Activated naive CD4-positive, alpha-beta T cell treated with anti-CD3 and anti-CD28 coated beads for 36 hours (primary cell): ENCODE measurements around the gene PDZD7. TPM values are rescaled to one million over a fixed set of nuclear protein-coding genes. Genes with fewer than 3 reads are reported as not detected.
A peak's percentile ranks its signal among the peaks of the same experiment; 100 is the strongest.

Experiments used
- CTCF ChIA-PET: fragments of 350-600 bp; sonication (Branson Sonifier 250); formaldehyde crosslinking; loops from one replicate; lab custom pipeline; 2021; ENCODE audit warnings: antibody characterized with exemption; lab: Charles Lee
- DNase-seq: peaks from one replicate; pipeline ENCODE4 v3.0.0-alpha.2; 2020
- H3K27ac Mint-ChIP-seq: one replicate; pipeline ENCODE4 v1.8.0; 2021; ENCODE audit warnings: mild to moderate bottlenecking, mixed read lengths
- H3K27me3 Mint-ChIP-seq: one replicate; pipeline ENCODE4 v1.8.0; 2021; ENCODE audit warnings: low read depth, mixed read lengths
- H3K36me3 Mint-ChIP-seq: one replicate; pipeline ENCODE4 v1.8.0; 2021; ENCODE audit warnings: low read depth, mixed read lengths
- H3K4me1 Mint-ChIP-seq: one replicate; pipeline ENCODE4 v1.8.0; 2021; ENCODE audit warnings: low read depth, mixed read lengths
- H3K4me3 Mint-ChIP-seq: one replicate; pipeline ENCODE4 v1.8.0; 2021; ENCODE audit warnings: mild to moderate bottlenecking, moderate library complexity, mixed read lengths
- H3K9me3 Mint-ChIP-seq: one replicate; pipeline ENCODE4 v1.8.0; 2021; ENCODE audit warnings: mixed read lengths
- intact Hi-C: fragments of 100-400 bp; cut with micrococcal nuclease; formaldehyde crosslinking; loops from one replicate; pipeline ENCODE4 v1.15.1; 2023
- total RNA-seq, 2 experiments: library from RNA; stranded (reverse); gene quantifications; one replicate each; pipeline ENCODE4 v1.2.3, GENCODE V29; 2021

The PDZD7 gene
- total RNA-seq, 2 experiments from 2014 or later, result 0.37 to 0.62 TPM

- Mint-ChIP-seq H3K4me3 (no peak overlapping the region), H3K9me3 (no peaks in the 10 kb centered on the region)
- CTCF ChIA-PET, result interaction anchor here (0.6 to 7.2 kb wide), 40 partner anchors 9 to 1615 kb away, joined by 3 to 94 read pairs (median 4); partner anchors contain the start of genes LZTS2, PDZD7 and SFXN3
These were observed 16.6 kb downstream of the PDZD7 start for GRCh38 chr10:101014230-101014884.

GRCh38 chr10:101013365-101013825 is 17.5 kb downstream of the PDZD7 start:
- Mint-ChIP-seq H3K4me1 (peaks cover 13% of the 10 kb centered on the region), H3K27me3 (peaks cover 35% of the 10 kb centered on the region), H3K9me3 (no peaks in the 10 kb centered on the region), H3K27ac (no peak overlapping the region), H3K36me3 (no peaks in the 10 kb centered on the region), H3K4me3 (no peak overlapping the region)
- DNase-seq, result no peak
- intact Hi-C loops, result loop anchor here (5.0 kb wide), 3 partner anchors 46 to 271 kb away; partner anchors contain the start of gene SEMA4G
- CTCF ChIA-PET, result interaction anchor here (0.7 to 7.2 kb wide), 15 partner anchors 8 to 137 kb away, joined by 3 to 94 read pairs (median 7); partner anchors contain the start of genes LZTS2, PDZD7 and SFXN3

More at GRCh38 chr10:101014230-101014884, 16.6 kb downstream of the PDZD7 start:
- Mint-ChIP-seq H3K27ac (no peak overlapping the region), H3K36me3 (no peaks in the 10 kb centered on the region), H3K4me1 (peaks cover 16% of the 10 kb centered on the region), H3K27me3 (peaks cover 38% of the 10 kb centered on the region)
- intact Hi-C loops, result loop anchor here (1.0 to 5.0 kb wide), 7 partner anchors 15 to 581 kb away; partner anchors contain the start of genes LZTS2 and SEMA4G
- peak; percentile 85 for DNase-seq

- Mint-ChIP-seq H3K36me3 (no peaks in the 10 kb centered on the region), H3K4me3 (no peak overlapping the region), H3K27ac (no peak overlapping the region), H3K27me3 (peaks cover 29% of the 10 kb centered on the region), H3K4me1 (peaks cover 12% of the 10 kb centered on the region), H3K9me3 (no peaks in the 10 kb centered on the region)
- intact Hi-C loops, result loop anchor here (5.0 kb wide), 3 partner anchors 45 to 270 kb away; partner anchors contain the start of gene SEMA4G
- CTCF ChIA-PET, result interaction anchor here (0.9 to 1.9 kb wide), 4 partner anchors 9 to 30 kb away, joined by 3 to 11 read pairs (median 5); no protein-coding TSS in a partner anchor
- peak; percentile 85 for DNase-seq
These were observed 18.2 kb downstream of the PDZD7 start for GRCh38 chr10:101012525-101013364.

GRCh38 chr10:101011517-101012423 is 19.2 kb downstream of the PDZD7 start:
- no peak overlapping the region for H3K4me3 Mint-ChIP-seq
- intact Hi-C loops, result loop anchor here (5.0 kb wide), 3 partner anchors 44 to 269 kb away; partner anchors contain the start of gene SEMA4G
- no peaks in the 10 kb centered on the region for H3K36me3 Mint-ChIP-seq
- H3K27ac Mint-ChIP-seq, result no peak overlapping the region
- peaks cover 12% of the 10 kb centered on the region for H3K4me1 Mint-ChIP-seq
- peaks cover 21% of the 10 kb centered on the region for H3K27me3 Mint-ChIP-seq
- CTCF ChIA-PET, result interaction anchor here (0.9 to 1.9 kb wide), 7 partner anchors 8 to 39 kb away, joined by 3 to 11 read pairs (median 4); no protein-coding TSS in a partner anchor
- H3K9me3 Mint-ChIP-seq, result no peaks in the 10 kb centered on the region
- no peak for DNase-seq

GRCh38 chr10:101010329-101010728 is 20.6 kb downstream of the PDZD7 start:
- H3K4me3 Mint-ChIP-seq, result no peak overlapping the region
- H3K4me1 Mint-ChIP-seq, result peaks cover 12% of the 10 kb centered on the region
- H3K36me3 Mint-ChIP-seq, result no peaks in the 10 kb centered on the region
- no peak overlapping the region for H3K27ac Mint-ChIP-seq
- no peaks in the 10 kb centered on the region for H3K9me3 Mint-ChIP-seq
- CTCF ChIA-PET, result interaction anchor here (1.5 kb wide), 1 partner anchor 19 kb away, joined by 3 read pairs; no protein-coding TSS in a partner anchor
- no peak for DNase-seq
- intact Hi-C loops, result loop anchor here (5.0 kb wide), 3 partner anchors 43 to 268 kb away; partner anchors contain the start of gene SEMA4G
- H3K27me3 Mint-ChIP-seq, result peaks cover 14% of the 10 kb centered on the region

GRCh38 chr10:101008823-101009423 is 22.0 kb downstream of the PDZD7 start:
- Mint-ChIP-seq H3K9me3 (no peaks in the 10 kb centered on the region), H3K27me3 (peaks cover 5% of the 10 kb centered on the region), H3K27ac (no peak overlapping the region), H3K4me1 (peaks cover 10% of the 10 kb centered on the region), H3K36me3 (no peaks in the 10 kb centered on the region), H3K4me3 (no peak overlapping the region)
- no peak for DNase-seq
- CTCF ChIA-PET, result interaction anchor here (1.5 to 4.6 kb wide), 2 partner anchors 9 to 18 kb away, joined by 3 to 30 read pairs; no protein-coding TSS in a partner anchor
- intact Hi-C loops, result no loop called here

GRCh38 chr10:101007915-101008822 is 22.8 kb downstream of the PDZD7 start:
- no peak overlapping the region for H3K4me3 Mint-ChIP-seq
- no peaks in the 10 kb centered on the region for H3K9me3 Mint-ChIP-seq
- peaks cover 3% of the 10 kb centered on the region for H3K27me3 Mint-ChIP-seq
- H3K27ac Mint-ChIP-seq, result no peak overlapping the region
- no peaks in the 10 kb centered on the region for H3K36me3 Mint-ChIP-seq
- DNase-seq, result no peak
- CTCF ChIA-PET, result interaction anchor here (1.5 to 4.6 kb wide), 2 partner anchors 10 kb away, joined by 3 to 30 read pairs; no protein-coding TSS in a partner anchor
- H3K4me1 Mint-ChIP-seq, result peaks cover 5% of the 10 kb centered on the region
- intact Hi-C loops, result no loop called here

- H3K36me3 Mint-ChIP-seq, result no peaks in the 10 kb centered on the region
- H3K9me3 Mint-ChIP-seq, result no peaks in the 10 kb centered on the region
- H3K4me1 Mint-ChIP-seq, result no peaks in the 10 kb centered on the region
- CTCF ChIA-PET, result interaction anchor here (1.5 to 4.6 kb wide), 4 partner anchors 7 to 445 kb away, joined by 3 to 30 read pairs (median 11); no protein-coding TSS in a partner anchor
- H3K27ac Mint-ChIP-seq, result no peak overlapping the region
- no peak overlapping the region for H3K4me3 Mint-ChIP-seq
- no peaks in the 10 kb centered on the region for H3K27me3 Mint-ChIP-seq
- no peak for DNase-seq
- intact Hi-C loops, result no loop called here
These were observed 23.7 kb downstream of the PDZD7 start for GRCh38 chr10:101007099-101007711.

GRCh38 chr10:101006593-101007098 is 24.3 kb downstream of the PDZD7 start:
- Mint-ChIP-seq H3K9me3 (no peaks in the 10 kb centered on the region), H3K27ac (no peak overlapping the region), H3K27me3 (no peaks in the 10 kb centered on the region), H3K4me1 (no peaks in the 10 kb centered on the region), H3K36me3 (no peaks in the 10 kb centered on the region), H3K4me3 (no peak overlapping the region)
- CTCF ChIA-PET, result interaction anchor here (0.6 to 4.6 kb wide), 6 partner anchors 8 to 444 kb away, joined by 3 to 30 read pairs (median 5); no protein-coding TSS in a partner anchor
- no peak for DNase-seq
- intact Hi-C loops, result no loop called here
